Activated CD8-positive, alpha-beta memory T cell treated with anti-CD3 and anti-CD28 coated beads, Interleukin-2, amount 50 U/mL, for 4 hours (primary cell): ENCODE measurements around the gene SLC25A31.

Experiments used
- DNase-seq: peaks from one replicate; pipeline ENCODE4 v3.0.0-alpha.2; 2020

SLC25A31 gene

GRCh38 chr4:127730142-127730913, at the start of gene SLC25A31:
Gene SLC25A31 (plus strand): TSS chr4:127730400. CDS start chr4:127730546, 146 bp downstream.
- DNase-seq: no peak

GRCh38 chr4:127685292-127685691, 44.9 kb upstream of the SLC25A31 start:
- no peak for DNase-seq

- no peak for DNase-seq
These were observed 43.5 kb upstream of the SLC25A31 start for GRCh38 chr4:127686658-127687057.

- DNase-seq: no peak
These were observed 42.6 kb upstream of the SLC25A31 start for GRCh38 chr4:127687580-127687979.

- DNase-seq: no peak
These were observed 31.4 kb upstream of the SLC25A31 start for GRCh38 chr4:127698789-127699200.

- DNase-seq: no peak
These were observed 21.2 kb upstream of the SLC25A31 start for GRCh38 chr4:127708985-127709384.

- DNase-seq: no peak
These were observed 20.7 kb upstream of the SLC25A31 start for GRCh38 chr4:127709456-127709855.

GRCh38 chr4:127731406-127731805, 1.2 kb downstream of the SLC25A31 start:
- DNase-seq: no peak

GRCh38 chr4:127732623-127733328, 2.6 kb downstream of the SLC25A31 start:
- DNase-seq: no peak

GRCh38 chr4:127734976-127735375, 4.8 kb downstream of the SLC25A31 start:
- no peak for DNase-seq

- DNase-seq: no peak
These were observed 7.1 kb downstream of the SLC25A31 start for GRCh38 chr4:127737295-127737694.

- no peak for DNase-seq
These were observed 11.0 kb downstream of the SLC25A31 start for GRCh38 chr4:127741247-127741646.

GRCh38 chr4:127747883-127748282, 17.7 kb downstream of the SLC25A31 start:
- no peak for DNase-seq

- DNase-seq: no peak
These were observed 18.8 kb downstream of the SLC25A31 start for GRCh38 chr4:127748957-127749356.

- DNase-seq: no peak
These were observed 26.7 kb downstream of the SLC25A31 start for GRCh38 chr4:127756906-127757305.

GRCh38 chr4:127759228-127759820, 29.1 kb downstream of the SLC25A31 start:
- no peak for DNase-seq

GRCh38 chr4:127759893-127760292, 29.7 kb downstream of the SLC25A31 start:
- DNase-seq: no peak

GRCh38 chr4:127771535-127772275, 41.5 kb downstream of the SLC25A31 start:
- DNase-seq: no peak

GRCh38 chr4:127772769-127773671, 42.8 kb downstream of the SLC25A31 start:
- DNase-seq: no peak

GRCh38 chr4:127775843-127776242, 45.6 kb downstream of the SLC25A31 start:
- DNase-seq: no peak

- DNase-seq: no peak
These were observed 46.4 kb downstream of the SLC25A31 start for GRCh38 chr4:127776620-127777019.

GRCh38 chr4:127777487-127777886, 47.3 kb downstream of the SLC25A31 start:
- DNase-seq: no peak
